AG04449 (cell line): ENCODE results near the gene TTC6.

Source experiments
- CTCF ChIA-PET: fragments of 350-600 bp; formaldehyde crosslinking; extraction: SDS; loops from one replicate; lab custom pipeline; 2021; ENCODE audit warnings: antibody characterized with exemption; lab: Yijun Ruan, JAX
- POLR2A ChIA-PET: fragments of 400-600, 350-600 bp; formaldehyde crosslinking; extraction: SDS; loops from one replicate; lab custom pipeline; 2020; ENCODE audit warnings: antibody characterized with exemption, inconsistent platforms; lab: Yijun Ruan, JAX
- DNase-seq: peaks from one replicate; pipeline ENCODE4 v3.0.0-alpha.2; 2010; ENCODE audit warnings: low read depth, low spot score
- H3K4me3 ChIP-seq: 2 replicates; pipeline ENCODE4 v1.5.1; 2011; ENCODE audit warnings: low read depth, mild to moderate bottlenecking, control low read depth, low read length
- CTCF ChIP-seq: IDR thresholded peaks from one replicate; pipeline ENCODE4 v1.5.1; 2011; ENCODE audit warnings: mild to moderate bottlenecking, moderate library complexity, low read length, control low read depth, inconsistent platforms; ENCODE audit not compliant: insufficient read depth; ENCODE audit errors: missing control alignments

Gene TTC6

GRCh38 chr14:37591311-37591940, 4.0 kb upstream of the TTC6 start:
- TF ChIP-seq CTCF: no peak
- ChIA-PET CTCF (interaction anchor here (0.6 to 1.9 kb wide), 2 partner anchors 345 to 357 kb away, joined by 3 to 9 read pairs; no protein-coding TSS in a partner anchor), POLR2A (no interaction called here)
- no peak for DNase-seq
- H3K4me3 ChIP-seq: no peak overlapping the region

- POLR2A ChIA-PET: no interaction called here
- no peak for DNase-seq
- TF ChIP-seq CTCF: no peak
- no peak overlapping the region for H3K4me3 ChIP-seq
- CTCF ChIA-PET: interaction anchor here (0.6 to 1.9 kb wide), 2 partner anchors 346 to 358 kb away, joined by 3 to 9 read pairs; no protein-coding TSS in a partner anchor
These were observed 3.4 kb upstream of the TTC6 start for GRCh38 chr14:37591941-37592481.

GRCh38 chr14:37592482-37593408, 2.7 kb upstream of the TTC6 start:
- no peak overlapping the region for H3K4me3 ChIP-seq
- POLR2A ChIA-PET: no interaction called here
- no peak for TF ChIP-seq CTCF
- no peak for DNase-seq
- CTCF ChIA-PET: interaction anchor here (0.6 to 2.5 kb wide), 26 partner anchors 8 to 391 kb away, joined by 3 to 28 read pairs (median 4); no protein-coding TSS in a partner anchor

GRCh38 chr14:37593511-37594237, 1.8 kb upstream of the TTC6 start:
- no peak for TF ChIP-seq CTCF
- no peak overlapping the region for H3K4me3 ChIP-seq
- no peak for DNase-seq
- CTCF ChIA-PET: interaction anchor here (0.6 to 2.5 kb wide), 27 partner anchors 8 to 392 kb away, joined by 3 to 28 read pairs (median 4); no protein-coding TSS in a partner anchor
- POLR2A ChIA-PET: no interaction called here

- CTCF ChIA-PET: interaction anchor here (0.6 to 2.5 kb wide), 24 partner anchors 10 to 393 kb away, joined by 3 to 28 read pairs (median 4); no protein-coding TSS in a partner anchor
- POLR2A ChIA-PET: no interaction called here
- DNase-seq: peak; percentile 9
- peak; percentile 67 for TF ChIP-seq CTCF
- peak overlapping the region; percentile 63 for H3K4me3 ChIP-seq
These were observed 1.0 kb upstream of the TTC6 start for GRCh38 chr14:37594238-37594970.
